K562 (cell line): ENCODE data around the gene CRYBA1. TPM values are rescaled to one million over a fixed set of nuclear protein-coding genes. Genes with fewer than 3 reads are reported as not detected.

Source experiments
- DMBX1 ChIP-seq: fragments of 250-450 bp; sonication (Bioruptor Pico); IDR thresholded peaks from 2 replicates; pipeline ENCODE4 v1.8.0; 2022; ENCODE audit warnings: inconsistent platforms, mild to moderate bottlenecking, moderate library complexity, borderline replicate concordance
- DPF2 ChIP-seq: fragments of 450-650 bp; IDR thresholded peaks from 2 replicates; pipeline ENCODE4 v1.6.1; 2016
- HDAC2 ChIP-seq: fragments of 450-650 bp; IDR thresholded peaks from 2 replicates; pipeline ENCODE4 v1.6.1; 2016; ENCODE audit warnings: mild to moderate bottlenecking
- HDGF ChIP-seq: fragments of 450-650 bp; IDR thresholded peaks from 2 replicates; pipeline ENCODE4 v1.6.1; 2016
- JUND ChIP-seq, 2 experiments: IDR thresholded peaks; 2 replicates in 1 of 2; 3 replicates in 1 of 2; pipeline ENCODE4 v1.6.1; 2011; ENCODE audit warnings: borderline replicate concordance in 2 of 2, low read depth in 2 of 2, low read length in 2 of 2, improper control_type of control experiment in 1 of 2, missing biosample characterization in 1 of 2, missing genetic modification characterization in 1 of 2, missing genetic modification reagents in 1 of 2
- MCM3 ChIP-seq: fragments of 450-650 bp; IDR thresholded peaks from 2 replicates; pipeline ENCODE4 v1.6.1; 2016
- NBN ChIP-seq: fragments of 450-650 bp; IDR thresholded peaks from 2 replicates; pipeline ENCODE4 v1.6.1; 2016; ENCODE audit warnings: low read depth, mild to moderate bottlenecking
- OTX1 ChIP-seq: fragments of 450-650 bp; formaldehyde crosslinking; IDR thresholded peaks from 2 replicates; pipeline ENCODE4 v1.4.0; 2022; ENCODE audit warnings: mild to moderate bottlenecking
- POLR2A ChIP-seq: fragments of 450-650 bp; conservative IDR thresholded peaks from 2 replicates; pipeline ENCODE4 v1.6.1; 2016
- RHOXF2B ChIP-seq: fragments of 250-450 bp; sonication (Bioruptor Pico); conservative IDR thresholded peaks from 2 replicates; pipeline ENCODE4 v1.5.1; 2021
- STAG1 ChIP-seq: sonication (generic); formaldehyde crosslinking; IDR thresholded peaks from 2 replicates; pipeline ENCODE4 v1.5.0; 2020; ENCODE audit warnings: missing genetic modification reagents, borderline replicate concordance
- ZBED1 ChIP-seq: IDR thresholded peaks from 2 replicates; pipeline ENCODE4 v1.6.1; 2014
- ZNF140 ChIP-seq: fragments of 250-450 bp; sonication (Bioruptor Pico); IDR thresholded peaks from 2 replicates; pipeline ENCODE4 v1.8.0; 2021; ENCODE audit warnings: moderate library complexity, mild to moderate bottlenecking, inconsistent platforms
- ZNF780A ChIP-seq: fragments of 250-450 bp; sonication (Bioruptor Pico); IDR thresholded peaks from 2 replicates; pipeline ENCODE4 v1.5.0; 2021; ENCODE audit warnings: mild to moderate bottlenecking
- polyA plus RNA-seq, 8 experiments: library from polyadenylated mRNA; depleted of rRNA in 4 of 8; stranded (reverse) in 5 of 8; unstranded in 3 of 8; fragments of >200 nt; fragmentation: Nextera tagmentation in 2 of 8; fragmentation: Illumina TruSeq in 1 of 8; extraction: Ambion mirVana in 2 of 8; extraction: Trizol in 1 of 8; gene quantifications; 2 replicates each; pipeline versions ENCODE4 v1.2.1 to v1.2.3, GENCODE V29; 2011 to 2014; ENCODE audit warnings: inconsistent platforms in 1 of 8, missing spikeins in 1 of 8
- total RNA-seq, 7 experiments: library from RNA; depleted of rRNA in 6 of 7; stranded (reverse); fragments of >200 nt in 6 of 7; fragmentation: Illumina TruSeq in 2 of 7; extraction: Trizol in 2 of 7; gene quantifications; 2 replicates each; pipeline versions ENCODE4 v1.2.1 to v1.2.3, GENCODE V29; 2011 to 2021; ENCODE audit warnings: low replicate concordance in 1 of 7
- TF ChIP-seq, protein P1 (sequence below): fragments of 200-800 bp; sonication (Bioruptor generic); IDR thresholded peaks from 2 replicates; pipeline ENCODE4 v1.6.1; 2017; ENCODE audit warnings: missing genetic modification characterization, missing compliant biosample characterization
- TF ChIP-seq, protein P2 (sequence below): IDR thresholded peaks from 3 replicates; pipeline ENCODE4 v1.6.1; 2011; ENCODE audit warnings: borderline replicate concordance, mild to moderate bottlenecking, moderate library complexity; ENCODE audit not compliant: insufficient read length; ENCODE audit errors: extremely low read depth
- TF ChIP-seq, protein P3 (sequence below): fragments of 250-450 bp; sonication (Bioruptor Pico); IDR thresholded peaks from 2 replicates; pipeline ENCODE4 v1.4.0; 2020; ENCODE audit warnings: mild to moderate bottlenecking, moderate library complexity, borderline replicate concordance
- TF ChIP-seq, protein P4 (sequence below): fragments of 250-450 bp; sonication (Bioruptor Pico); IDR thresholded peaks from 2 replicates; pipeline ENCODE4 v1.5.0; 2020; ENCODE audit warnings: mild to moderate bottlenecking
- TF ChIP-seq, protein P5 (sequence below): fragments of 450-650 bp; IDR thresholded peaks from 2 replicates; pipeline ENCODE4 v1.6.1; 2017; ENCODE audit warnings: antibody characterized with exemption

Gene CRYBA1
- total and polyA plus RNA-seq, 9 of the 15 experiments (the other 6 are each of a cell fraction or from before 2014, with no cell fraction given): not detected

DNA sequence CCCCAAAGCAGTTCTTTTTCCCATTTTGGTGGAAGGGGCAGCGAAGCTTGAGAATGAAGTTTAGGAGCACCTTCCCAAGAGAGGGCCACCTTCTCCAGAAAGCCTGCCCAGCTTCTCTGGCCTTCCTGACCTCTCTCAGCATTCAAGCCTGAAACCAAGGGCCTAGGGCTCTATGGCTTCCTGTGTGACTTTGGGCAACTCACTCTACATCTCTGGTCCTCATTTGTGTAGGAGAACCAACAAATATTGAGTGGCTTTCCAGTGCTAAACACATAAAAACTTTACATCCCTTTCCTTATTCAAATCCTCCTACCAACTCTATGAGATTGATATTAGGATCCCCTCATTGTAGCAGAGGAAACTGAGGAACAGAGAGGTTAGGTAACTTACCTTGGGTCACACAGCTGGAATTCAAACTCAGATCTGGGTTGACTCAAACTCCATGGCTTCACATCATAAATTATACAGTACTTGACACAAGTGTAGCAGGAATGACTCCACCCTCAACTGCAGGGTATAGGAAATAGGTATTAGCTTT lies 34.5 kb upstream of the CRYBA1 start (continued):
- TF ChIP-seq RHOXF2B (CRISPR knock-in tag) (no peak), POLR2A (no peak), ZBED1 (no peak), HDAC2 (peak; percentile 93), MCM3 (no peak), ZNF140 (CRISPR knock-in tag) (no peak), DPF2 (no peak), STAG1 (no peak), OTX1 (CRISPR knock-in tag) (no peak), DMBX1 (0 out of 2 replicates have a peak, but pooled peaks have one; percentile 24), ZNF780A (no peak), HDGF (peak; percentile 70; the same call in 1 of the 2 replicates), JUND (IDR thresholded peaks at IDR 0.05; ENCODE audit: borderline replicate concordance, low read depth, low read length) (no peak), JUND (tag; IDR thresholded peaks at IDR 0.05; ENCODE audit: borderline replicate concordance, low read depth, low read length) (peak; percentile 17; the same call in 1 of the 3 replicates), NBN (no peak)
- TF ChIP-seq, protein P1, sequence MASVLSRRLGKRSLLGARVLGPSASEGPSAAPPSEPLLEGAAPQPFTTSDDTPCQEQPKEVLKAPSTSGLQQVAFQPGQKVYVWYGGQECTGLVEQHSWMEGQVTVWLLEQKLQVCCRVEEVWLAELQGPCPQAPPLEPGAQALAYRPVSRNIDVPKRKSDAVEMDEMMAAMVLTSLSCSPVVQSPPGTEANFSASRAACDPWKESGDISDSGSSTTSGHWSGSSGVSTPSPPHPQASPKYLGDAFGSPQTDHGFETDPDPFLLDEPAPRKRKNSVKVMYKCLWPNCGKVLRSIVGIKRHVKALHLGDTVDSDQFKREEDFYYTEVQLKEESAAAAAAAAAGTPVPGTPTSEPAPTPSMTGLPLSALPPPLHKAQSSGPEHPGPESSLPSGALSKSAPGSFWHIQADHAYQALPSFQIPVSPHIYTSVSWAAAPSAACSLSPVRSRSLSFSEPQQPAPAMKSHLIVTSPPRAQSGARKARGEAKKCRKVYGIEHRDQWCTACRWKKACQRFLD (CRISPR knock-in tag): no peak
- TF ChIP-seq, protein P2, sequence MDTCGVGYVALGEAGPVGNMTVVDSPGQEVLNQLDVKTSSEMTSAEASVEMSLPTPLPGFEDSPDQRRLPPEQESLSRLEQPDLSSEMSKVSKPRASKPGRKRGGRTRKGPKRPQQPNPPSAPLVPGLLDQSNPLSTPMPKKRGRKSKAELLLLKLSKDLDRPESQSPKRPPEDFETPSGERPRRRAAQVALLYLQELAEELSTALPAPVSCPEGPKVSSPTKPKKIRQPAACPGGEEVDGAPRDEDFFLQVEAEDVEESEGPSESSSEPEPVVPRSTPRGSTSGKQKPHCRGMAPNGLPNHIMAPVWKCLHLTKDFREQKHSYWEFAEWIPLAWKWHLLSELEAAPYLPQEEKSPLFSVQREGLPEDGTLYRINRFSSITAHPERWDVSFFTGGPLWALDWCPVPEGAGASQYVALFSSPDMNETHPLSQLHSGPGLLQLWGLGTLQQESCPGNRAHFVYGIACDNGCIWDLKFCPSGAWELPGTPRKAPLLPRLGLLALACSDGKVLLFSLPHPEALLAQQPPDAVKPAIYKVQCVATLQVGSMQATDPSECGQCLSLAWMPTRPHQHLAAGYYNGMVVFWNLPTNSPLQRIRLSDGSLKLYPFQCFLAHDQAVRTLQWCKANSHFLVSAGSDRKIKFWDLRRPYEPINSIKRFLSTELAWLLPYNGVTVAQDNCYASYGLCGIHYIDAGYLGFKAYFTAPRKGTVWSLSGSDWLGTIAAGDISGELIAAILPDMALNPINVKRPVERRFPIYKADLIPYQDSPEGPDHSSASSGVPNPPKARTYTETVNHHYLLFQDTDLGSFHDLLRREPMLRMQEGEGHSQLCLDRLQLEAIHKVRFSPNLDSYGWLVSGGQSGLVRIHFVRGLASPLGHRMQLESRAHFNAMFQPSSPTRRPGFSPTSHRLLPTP: no peak
- TF ChIP-seq, protein P3, sequence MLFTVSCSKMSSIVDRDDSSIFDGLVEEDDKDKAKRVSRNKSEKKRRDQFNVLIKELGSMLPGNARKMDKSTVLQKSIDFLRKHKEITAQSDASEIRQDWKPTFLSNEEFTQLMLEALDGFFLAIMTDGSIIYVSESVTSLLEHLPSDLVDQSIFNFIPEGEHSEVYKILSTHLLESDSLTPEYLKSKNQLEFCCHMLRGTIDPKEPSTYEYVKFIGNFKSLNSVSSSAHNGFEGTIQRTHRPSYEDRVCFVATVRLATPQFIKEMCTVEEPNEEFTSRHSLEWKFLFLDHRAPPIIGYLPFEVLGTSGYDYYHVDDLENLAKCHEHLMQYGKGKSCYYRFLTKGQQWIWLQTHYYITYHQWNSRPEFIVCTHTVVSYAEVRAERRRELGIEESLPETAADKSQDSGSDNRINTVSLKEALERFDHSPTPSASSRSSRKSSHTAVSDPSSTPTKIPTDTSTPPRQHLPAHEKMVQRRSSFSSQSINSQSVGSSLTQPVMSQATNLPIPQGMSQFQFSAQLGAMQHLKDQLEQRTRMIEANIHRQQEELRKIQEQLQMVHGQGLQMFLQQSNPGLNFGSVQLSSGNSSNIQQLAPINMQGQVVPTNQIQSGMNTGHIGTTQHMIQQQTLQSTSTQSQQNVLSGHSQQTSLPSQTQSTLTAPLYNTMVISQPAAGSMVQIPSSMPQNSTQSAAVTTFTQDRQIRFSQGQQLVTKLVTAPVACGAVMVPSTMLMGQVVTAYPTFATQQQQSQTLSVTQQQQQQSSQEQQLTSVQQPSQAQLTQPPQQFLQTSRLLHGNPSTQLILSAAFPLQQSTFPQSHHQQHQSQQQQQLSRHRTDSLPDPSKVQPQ: no peak
- TF ChIP-seq, protein P4, sequence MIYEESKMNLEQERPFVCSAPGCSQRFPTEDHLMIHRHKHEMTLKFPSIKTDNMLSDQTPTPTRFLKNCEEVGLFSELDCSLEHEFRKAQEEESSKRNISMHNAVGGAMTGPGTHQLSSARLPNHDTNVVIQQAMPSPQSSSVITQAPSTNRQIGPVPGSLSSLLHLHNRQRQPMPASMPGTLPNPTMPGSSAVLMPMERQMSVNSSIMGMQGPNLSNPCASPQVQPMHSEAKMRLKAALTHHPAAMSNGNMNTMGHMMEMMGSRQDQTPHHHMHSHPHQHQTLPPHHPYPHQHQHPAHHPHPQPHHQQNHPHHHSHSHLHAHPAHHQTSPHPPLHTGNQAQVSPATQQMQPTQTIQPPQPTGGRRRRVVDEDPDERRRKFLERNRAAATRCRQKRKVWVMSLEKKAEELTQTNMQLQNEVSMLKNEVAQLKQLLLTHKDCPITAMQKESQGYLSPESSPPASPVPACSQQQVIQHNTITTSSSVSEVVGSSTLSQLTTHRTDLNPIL (CRISPR knock-in tag): no peak
- TF ChIP-seq, protein P5, sequence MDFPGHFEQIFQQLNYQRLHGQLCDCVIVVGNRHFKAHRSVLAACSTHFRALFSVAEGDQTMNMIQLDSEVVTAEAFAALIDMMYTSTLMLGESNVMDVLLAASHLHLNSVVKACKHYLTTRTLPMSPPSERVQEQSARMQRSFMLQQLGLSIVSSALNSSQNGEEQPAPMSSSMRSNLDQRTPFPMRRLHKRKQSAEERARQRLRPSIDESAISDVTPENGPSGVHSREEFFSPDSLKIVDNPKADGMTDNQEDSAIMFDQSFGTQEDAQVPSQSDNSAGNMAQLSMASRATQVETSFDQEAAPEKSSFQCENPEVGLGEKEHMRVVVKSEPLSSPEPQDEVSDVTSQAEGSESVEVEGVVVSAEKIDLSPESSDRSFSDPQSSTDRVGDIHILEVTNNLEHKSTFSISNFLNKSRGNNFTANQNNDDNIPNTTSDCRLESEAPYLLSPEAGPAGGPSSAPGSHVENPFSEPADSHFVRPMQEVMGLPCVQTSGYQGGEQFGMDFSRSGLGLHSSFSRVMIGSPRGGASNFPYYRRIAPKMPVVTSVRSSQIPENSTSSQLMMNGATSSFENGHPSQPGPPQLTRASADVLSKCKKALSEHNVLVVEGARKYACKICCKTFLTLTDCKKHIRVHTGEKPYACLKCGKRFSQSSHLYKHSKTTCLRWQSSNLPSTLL: no peak
